ENCODE measurements around the gene IMMP2L.
A peak's percentile ranks its signal among the peaks of the same experiment; 100 is the strongest.
"Not testable (repeated sequence)": the region's sequence is repeated elsewhere in the genome, so short reads cannot be mapped to it uniquely, and the experiment has no call there.

IMMP2L gene

DNA sequence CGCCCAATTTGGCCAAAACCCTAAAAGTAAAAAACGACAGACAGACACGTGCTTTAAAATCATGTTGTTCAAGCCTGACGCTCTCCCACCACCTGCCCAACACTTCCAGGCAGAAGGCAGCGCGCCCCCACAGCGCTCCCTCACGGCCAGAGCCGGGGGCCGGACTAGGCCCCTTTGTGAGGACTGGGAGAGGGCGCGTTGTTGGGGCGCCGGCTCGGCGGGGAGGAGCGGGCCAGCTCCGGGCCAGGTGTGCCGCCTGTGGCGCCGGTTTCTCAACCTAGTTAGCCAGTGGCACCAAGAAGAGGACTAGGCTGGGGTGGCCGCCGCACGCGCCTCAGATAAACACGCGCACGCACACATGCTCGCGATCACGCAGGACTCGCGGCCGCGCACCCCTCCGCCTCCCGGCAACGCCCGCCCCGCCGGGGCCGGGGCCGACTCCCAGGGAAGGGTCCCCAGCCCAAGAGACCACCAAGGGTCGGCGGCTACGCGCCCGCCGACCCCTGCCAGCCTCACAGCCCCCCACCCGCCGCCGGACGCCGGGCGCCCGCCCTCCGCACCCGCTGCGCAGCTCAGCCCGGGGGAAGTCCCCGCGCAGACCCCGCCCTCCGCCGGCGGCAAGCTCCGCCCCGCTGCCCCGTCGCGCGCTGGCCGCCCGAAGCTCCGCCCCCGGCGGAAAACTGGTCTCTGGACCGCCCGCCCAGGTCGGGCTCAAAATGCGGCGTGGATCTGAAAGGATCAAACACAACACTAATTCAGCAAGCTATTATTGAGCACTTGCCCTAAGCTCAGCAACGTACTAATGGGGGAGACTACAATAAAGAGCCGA is at the start of gene IMMP2L:
Gene IMMP2L, minus strand, starts transcription at position 589 of the 829 bp plus-strand sequence.
- peak; percentile 83 for DNase-seq (ENCODE audit: low read depth)

DNA sequence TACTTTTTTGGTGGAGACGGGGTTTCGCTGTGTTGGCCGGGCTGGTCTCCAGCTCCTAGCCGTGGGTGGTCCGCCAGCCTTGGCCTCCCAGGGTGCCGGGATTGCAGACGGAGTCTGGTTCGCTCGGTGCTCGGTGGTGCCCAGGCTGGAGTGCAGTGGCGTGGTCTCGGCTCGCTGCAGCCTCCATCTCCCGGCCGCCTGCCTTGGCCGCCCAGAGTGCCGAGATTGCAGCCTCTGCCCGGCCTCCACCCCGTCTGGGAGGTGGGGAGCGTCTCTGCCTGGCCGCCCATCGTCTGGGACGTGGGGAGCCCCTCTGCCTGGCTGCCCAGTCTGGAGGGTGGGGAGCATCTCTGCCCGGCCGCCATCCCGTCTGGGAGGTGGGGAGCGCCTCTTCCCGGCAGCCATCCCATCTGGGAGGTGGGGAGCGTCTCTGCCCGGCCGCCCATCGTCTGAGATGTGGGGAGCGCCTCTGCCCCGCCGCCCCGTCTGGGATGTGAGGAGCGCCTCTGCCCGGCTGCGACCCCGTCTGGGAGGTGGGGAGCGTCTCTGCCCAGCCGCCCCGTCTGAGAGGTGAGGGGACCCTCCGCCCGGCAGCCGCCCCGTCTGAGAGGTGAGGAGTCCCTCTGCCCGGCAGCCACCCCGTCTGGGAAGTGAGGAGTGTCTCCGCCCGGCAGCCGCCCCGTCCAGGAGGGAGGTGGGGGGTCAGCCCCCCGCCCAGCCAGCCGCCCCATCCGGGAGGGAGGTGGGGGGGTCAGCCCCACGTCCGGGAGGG is 47.4 kb upstream of the IMMP2L start:
- DNase-seq (ENCODE audit: low read depth): not testable (repeated sequence)

DNA sequence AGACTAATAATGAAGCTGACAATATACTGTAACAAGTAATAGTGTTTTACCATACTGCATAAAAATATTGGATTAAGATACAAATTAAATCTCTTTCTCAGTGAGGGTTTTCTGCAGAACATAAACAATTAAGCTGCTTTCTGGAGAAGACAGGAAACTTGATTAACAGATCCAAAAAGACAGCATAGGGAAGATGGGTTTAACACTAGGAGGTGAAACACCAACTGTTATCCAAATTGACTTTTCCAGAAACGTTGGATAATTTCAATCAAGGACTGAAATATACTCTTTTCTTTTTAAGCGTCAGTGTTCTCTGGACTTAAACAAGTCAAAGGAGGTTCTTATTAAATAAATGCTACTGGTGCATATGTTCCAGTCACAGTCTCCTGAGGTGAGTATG is 45.3 kb upstream of the IMMP2L start:
- no peak for DNase-seq (ENCODE audit: low read depth)

DNA sequence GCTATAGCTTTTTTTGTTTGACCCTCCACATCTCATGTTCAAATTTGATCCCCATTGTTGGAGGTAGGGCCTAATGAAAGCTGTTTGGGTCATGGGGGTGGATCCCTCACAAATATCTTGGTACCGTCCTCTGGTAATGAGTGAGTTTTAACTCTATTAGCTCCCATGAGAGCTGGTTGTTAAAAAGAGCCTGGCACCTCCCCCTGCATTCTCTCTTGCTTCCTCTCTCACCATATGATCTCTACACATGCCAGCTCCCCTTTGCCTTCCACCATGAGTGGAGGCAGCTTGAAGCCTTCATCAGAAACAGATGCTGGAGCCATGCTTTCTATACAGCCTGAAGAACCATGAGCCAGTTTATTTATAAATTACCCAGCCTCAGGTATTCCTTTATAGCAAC is 43.0 kb upstream of the IMMP2L start:
- DNase-seq (ENCODE audit: low read depth): no peak

DNA sequence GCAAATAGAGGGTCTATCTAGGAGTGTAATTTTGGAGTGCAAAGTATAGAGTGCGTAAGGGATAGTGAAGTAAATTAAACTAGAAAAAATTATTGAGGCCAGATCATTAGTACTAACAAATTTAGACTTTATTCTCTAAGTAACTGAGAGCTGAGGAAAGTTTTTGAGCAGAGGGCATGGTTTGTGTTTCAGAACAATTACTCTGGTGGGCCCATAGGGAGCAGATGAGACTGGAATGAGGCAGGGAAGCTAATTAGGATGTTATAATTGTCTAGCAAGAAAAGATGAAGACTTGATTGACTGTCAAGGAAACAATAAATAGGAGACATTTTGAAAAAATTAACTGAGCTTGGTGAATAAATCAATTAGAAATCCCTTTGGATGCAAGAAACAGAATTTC is 37.8 kb upstream of the IMMP2L start:
- DNase-seq (ENCODE audit: low read depth): no peak

DNA sequence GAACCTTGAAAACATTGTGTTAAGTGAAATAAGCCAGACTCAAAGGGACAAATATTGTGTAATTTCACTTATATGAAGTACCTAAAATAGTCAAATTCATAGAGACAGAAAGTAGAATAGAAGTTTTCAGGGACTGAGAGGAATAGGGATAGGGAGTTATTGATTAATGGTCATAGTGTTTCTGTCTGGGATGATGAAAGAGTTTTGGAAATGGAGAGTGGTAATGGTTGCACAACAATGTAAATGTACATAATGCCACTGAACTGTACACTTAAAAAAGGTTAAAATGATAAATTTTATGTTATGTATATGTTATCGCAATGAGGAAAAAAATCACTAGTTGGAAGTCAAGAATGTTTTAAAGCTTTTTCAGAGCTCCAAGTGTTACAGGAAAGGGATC is 33.5 kb upstream of the IMMP2L start:
- no peak for DNase-seq (ENCODE audit: low read depth)

DNA sequence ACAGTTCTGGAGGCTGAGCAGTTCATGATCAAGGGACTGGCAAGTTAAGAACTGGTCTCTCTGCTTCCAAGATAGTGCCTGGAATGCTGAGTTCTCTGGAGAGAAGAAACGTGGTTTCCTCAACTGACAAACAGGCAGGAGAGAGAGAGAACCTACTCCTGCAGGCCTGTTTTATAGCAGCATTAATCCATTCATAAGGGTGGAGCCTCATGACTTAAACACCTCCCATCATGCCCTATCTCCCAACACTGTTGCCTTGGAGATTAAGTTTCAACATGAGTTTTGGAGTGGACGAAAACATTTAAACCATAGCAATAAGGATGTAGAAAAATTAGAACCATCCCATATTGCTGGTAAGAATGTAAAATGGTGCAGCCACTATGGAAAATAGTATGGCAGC is 32.3 kb upstream of the IMMP2L start:
- no peak for DNase-seq (ENCODE audit: low read depth)

DNA sequence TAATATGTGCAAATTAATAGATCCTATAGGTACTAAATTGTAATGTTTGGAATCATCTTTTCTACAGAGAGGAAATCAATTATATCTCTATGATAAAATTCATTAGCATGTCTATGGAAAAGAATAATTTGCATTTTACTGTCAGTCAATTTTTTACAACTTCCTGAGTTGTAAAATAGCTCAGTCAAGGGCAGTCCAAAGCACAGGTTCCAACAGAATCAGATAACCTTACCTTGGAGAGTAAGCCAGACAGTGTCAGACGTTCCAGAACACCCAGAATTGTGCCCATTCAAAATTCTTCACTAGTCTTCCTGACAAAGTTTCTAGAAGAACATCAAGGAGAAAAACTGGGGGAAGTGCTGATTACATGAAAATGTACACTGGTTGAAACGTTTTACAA is 31.1 kb upstream of the IMMP2L start:
- no peak for DNase-seq (ENCODE audit: low read depth)

DNA sequence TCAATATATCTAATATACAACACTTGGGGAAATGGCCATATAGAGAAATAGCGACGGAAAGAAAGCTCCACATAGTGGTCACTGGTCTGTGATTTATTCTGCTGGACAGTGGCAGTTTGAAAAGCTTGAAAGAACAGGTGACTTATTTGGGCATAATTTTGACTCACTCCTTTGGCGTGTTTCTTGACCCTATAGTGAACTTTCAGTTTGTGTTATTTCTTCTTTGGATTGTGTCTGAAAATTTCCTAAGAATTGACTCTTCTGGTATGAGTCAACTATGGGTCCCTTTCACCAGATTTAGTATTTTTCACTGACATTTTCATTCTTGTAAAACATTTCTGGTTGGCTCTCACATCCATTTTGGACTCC is 25.8 kb upstream of the IMMP2L start:
- peak; percentile 31 for DNase-seq (ENCODE audit: low read depth)

DNA sequence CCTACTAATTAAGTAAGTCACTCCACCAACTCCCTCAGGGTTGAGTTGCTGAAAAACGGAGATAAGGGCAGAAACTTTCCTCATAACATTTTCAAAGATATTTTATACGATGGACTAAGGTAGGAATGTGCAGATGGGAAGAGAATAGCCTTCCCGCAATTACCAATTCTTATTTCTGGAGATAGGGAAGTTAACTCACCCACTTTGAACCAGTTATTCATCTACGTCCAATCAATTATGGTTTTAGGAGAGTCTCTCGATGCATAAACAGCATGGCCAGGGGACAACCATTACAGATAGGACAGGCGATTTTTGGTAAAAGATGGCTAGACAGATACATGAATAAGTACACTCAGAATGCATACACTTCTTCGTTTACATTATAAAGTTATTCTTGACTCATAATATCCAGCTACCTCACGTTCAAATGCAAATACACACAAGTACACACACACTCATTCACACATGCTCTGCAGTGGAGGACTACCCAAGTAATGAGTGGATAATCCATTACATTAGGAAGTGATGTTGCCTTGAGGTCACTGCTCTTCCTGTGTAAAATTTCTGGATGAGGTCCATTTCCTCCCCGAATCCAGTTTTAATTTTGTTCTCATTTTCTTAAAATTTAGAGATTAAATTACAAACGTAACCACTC is 25.2 kb upstream of the IMMP2L start:
- DNase-seq (ENCODE audit: low read depth): no peak

DNA sequence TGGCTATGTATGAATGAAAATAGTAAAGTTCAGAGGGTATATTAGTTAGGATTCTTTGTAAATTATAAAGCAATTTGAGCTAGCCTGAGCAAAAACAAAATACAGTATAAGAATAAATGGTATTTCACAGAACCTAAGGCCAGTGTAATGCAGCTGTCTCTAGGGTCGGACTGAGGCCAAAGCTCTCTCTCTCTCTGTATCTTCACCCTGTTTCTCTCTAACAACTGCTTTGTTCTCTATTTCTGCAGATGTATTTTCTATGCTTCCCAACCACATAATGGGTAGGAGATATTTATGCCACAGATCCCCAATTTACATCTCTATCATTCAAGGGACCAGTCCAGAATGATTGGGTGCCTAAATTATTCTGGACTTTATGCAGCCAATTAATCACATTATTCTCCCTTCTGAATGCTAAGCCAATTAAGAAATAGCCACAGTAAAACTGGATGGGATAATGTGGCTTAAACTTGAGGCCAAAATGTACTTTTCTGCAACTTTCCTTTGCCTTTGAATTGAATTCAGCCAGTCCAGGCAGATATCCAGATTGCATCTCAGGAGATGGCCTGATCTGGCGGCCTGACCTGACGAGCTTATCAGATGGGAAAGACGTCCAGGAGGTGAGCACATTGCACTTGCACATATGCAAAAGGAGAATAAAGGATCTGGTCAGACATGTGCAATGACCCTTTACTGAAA is 24.6 kb upstream of the IMMP2L start:
- DNase-seq (ENCODE audit: low read depth): no peak

DNA sequence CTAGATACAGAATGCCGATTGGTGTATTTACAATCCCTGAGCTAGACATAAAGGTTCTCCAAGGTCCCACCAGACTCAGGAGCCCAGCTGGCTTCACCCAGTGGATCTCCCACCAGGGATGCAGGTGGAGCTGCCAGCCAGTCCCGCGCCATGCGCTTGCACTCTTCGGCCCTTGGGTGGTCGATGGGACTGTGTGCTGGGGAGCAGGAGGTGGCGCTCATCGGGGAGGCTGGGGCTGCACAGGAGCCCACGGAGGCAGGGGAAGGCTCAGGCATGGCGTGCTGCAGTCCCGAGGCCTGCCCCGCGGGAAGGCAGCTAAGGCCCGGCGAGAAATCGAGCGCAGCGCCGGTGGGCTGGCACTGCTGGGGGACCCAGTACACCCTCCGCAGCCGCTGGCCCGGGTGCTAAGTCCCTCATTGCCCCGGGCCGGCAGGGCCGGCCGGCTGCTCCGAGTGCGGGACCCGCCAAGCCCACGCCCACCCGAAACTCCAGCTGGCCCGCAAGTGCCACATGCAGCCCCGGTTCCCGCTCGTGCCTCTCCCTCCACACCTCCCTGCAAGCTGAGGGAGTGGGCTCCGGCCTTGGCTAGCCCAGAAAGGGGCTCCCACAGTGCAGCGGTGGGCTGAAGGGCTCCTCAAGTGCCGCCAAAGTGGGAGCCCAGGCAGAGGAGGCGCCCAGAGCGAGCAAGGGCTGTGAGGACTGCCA is 19.6 kb upstream of the IMMP2L start:
- DNase-seq (ENCODE audit: low read depth): not testable (repeated sequence)

DNA sequence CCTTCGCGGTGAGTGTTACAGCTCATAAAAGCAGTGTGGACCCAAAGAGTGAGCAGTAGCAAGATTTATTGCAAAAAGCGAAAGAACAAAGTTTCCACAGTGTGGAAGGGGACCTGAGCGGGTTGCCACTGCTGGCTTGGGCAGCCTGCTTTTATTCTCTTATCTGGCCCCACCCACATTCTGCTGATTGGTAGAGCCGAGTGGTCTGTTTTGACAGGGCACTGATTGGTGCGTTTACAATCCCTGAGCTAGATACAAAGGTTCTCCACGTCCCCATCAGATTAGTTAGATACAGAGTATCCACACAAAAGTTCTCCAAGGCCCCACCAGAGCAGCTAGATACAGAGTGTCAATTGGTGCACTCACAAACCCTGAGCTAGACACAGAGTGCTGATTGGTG is 18.9 kb upstream of the IMMP2L start:
- not testable (repeated sequence) for DNase-seq (ENCODE audit: low read depth)

DNA sequence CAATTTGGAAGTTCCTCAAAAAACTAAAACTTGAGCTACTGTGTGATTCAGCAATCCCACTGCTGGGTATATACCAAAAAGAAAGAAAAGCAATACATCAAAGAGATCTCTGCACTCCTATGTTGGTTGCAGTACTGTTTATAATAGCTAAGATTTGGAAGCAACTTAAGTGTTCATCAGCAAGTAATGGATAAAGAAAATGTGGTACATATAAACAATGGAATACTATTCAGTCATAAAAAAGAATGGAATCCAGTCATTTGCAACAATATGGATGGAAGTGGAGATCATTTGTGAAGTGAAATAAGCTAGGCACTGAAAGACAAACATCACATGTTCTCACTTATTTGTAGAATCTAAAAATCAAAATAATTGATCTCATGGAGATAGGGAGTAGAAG is 16.5 kb upstream of the IMMP2L start:
- no peak for DNase-seq (ENCODE audit: low read depth)

DNA sequence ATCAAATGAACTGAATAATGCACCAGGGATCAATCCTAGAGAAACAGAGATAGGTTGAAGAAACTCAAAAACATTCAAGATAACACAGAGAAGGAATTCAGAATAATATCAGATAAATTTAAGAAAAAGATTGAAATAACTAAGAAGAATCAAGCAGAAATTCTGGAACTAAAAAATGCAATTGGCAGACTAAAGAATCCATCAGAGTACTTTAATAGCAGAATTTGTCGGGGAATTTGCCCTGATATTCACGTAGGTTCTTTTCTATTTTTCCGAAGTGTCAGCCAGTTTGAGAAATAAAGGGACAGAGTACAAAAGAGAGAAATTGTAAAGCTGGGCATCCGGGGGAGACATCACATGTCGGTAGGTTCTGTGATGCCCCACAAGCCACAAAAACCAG is 9.4 kb upstream of the IMMP2L start:
- DNase-seq (ENCODE audit: low read depth): no peak

DNA sequence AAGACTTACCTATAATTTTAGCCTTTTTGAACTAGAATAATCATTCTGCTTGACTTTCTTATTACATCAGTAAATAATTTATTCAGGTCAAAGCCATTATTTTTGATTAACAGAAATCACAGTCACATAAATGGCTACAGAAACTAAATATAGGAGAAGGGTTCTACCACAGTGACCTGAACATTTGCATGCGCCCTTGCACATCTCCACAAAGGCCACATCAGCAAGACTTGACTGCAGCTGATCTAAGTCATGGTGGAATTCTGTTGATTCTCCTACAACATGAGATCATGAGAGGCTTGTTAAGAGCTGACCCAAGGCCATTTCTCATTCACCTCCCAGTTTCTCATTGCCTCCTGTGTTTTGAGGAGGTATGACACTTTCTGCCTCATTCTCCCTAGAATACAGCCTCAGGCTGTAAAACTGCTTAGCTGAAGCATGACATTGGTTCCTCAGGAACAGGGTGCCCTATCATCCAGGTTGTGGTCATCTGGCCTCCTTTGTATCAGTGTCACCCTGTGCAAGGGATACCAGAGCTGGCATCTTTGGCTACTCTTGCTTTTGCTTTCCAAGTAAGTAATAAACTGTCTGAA is 6.7 kb upstream of the IMMP2L start:
- DNase-seq (ENCODE audit: low read depth): no peak

DNA sequence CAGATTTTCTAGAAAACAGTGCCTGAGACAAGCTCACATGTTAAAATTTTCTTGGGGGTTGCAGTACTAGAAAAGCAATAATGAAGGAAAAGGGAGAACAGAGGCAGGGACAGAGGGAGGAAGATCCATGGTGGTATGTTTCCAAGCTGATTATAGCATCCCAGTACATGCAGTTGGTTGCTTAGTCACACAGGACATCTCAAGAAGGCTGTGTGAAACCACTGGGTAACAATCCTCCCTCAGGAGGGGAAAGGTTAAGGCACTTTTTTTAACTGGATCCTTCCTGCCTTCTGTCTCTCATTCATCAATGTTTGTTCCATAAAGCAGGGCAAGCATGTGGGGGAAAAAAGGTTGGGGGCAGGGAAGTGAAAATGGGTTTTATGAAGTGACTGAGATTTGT is 6.1 kb upstream of the IMMP2L start:
- DNase-seq (ENCODE audit: low read depth): no peak

DNA sequence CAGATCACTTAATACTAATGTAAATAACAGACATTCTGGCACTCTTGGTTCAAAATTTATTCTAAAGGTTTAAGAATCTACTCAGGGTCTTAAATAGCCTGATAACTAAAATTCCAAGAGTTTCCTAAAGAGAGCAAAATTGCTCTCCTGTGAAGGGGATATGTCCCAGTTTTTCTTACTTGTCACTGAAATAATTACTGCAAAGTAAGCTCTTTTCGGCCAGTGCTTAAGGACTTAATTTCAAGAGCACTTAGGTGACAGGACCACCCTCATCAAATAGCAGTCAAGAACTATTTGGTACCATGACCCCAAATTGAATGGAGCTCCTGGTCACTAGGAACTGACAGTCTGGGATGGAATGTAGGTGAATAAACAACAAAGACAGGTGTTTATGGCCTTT is 1.8 kb upstream of the IMMP2L start:
- DNase-seq (ENCODE audit: low read depth): no peak

DNA sequence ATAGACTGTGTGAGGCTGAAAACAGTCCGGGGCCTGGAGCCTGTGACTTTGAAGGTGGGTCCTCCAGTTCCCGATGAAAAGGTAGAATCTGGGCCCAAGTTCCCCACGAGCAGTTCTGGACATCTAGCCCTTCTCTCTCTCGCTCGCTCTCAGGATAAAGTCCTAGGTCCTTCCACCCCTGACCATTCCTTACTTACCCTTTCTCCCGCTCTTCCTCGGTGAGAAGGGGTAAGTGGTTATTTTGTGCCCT is 713 bp downstream of the IMMP2L start:
- no peak for DNase-seq (ENCODE audit: low read depth)

DNA sequence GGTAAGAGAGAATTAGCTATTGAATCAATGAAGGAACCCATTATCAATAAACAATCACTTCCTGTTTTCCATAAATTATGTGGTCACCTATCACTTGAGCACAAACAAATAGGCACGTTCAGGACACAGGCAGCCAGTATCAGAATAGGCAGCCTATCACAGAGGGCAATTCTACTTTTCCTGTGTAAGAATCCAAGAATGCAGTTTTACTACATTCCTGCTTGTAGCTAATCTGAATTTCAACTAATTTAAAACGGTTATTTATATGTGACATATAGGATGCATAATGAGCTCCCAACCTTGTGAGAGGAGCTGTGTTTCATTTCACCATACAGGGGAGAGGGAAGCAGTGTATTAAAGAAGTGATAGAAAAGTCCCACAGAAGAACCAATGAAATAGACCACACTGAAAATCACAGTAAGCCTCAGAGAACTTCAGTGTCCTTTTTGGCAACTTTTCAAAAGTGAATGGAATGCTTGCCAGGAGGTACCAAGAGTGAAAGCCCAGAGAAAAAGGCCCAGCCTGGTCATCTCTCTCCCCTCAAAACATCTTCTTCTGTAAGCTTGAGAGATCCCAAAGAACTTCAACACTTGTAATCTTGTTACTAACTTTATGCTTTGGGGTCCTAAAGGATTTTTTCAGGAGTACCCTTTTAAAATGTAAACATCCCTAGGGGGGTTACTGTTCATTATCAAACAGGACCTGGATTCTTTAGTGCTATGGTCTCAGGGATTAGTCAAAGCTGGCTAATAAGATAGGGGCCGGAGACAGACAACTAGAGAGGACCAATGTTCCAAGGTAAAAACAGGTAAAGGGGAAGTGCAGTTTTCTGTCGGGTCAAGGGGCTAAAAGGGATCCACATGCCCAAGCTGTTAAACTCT is 1.3 kb downstream of the IMMP2L start:
- peak; percentile 72 for DNase-seq (ENCODE audit: low read depth)

DNA sequence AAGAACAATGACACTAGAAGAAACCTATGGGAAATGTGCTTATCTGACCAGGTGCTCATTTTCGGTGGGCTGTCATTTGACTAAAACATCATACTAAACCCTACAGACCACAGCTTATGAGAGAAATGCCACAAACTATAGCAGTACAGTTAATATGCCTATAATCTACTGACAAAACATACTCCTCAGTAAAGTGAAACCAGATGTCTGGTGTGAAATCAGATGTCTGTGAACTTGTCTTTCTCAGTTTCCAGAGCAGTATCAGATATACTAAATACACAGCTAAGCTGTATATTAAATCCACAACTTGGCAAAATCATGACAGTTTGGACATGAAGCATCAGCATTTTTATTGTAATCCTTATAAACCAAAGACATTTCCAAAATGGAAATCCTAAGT is 3.3 kb downstream of the IMMP2L start:
- DNase-seq (ENCODE audit: low read depth): peak; percentile 26

Measured in EH (cell line).